ENCODE measurements around the gene HIVEP2. TPM values are rescaled to one million over a fixed set of nuclear protein-coding genes. Genes with fewer than 3 reads are reported as not detected.

Gene HIVEP2
- polyA plus RNA-seq, 3 donors, result 0.16 to 1.4 (median 0.64) TPM

GRCh38 chr6:142764311-142764710 is 180.7 kb downstream of the HIVEP2 start:
- Histone ChIP-seq H3K9me3 (replicated peaks in 1 of 2; ENCODE audit: control insufficient read depth in 1 of 2, insufficient read depth in 1 of 2, low read length in 2 of 2) (no peaks in the 10 kb centered on the region), H3K9ac (ENCODE audit: insufficient read depth, low read length, poor library complexity, severe bottlenecking) (no peak overlapping the region), H3K4me1 (ENCODE audit: control insufficient read depth in 1 of 2, insufficient read depth in 2 of 2, low read length in 2 of 2) (no peaks in the 10 kb centered on the region), H3K4me2 (replicated peaks; ENCODE audit: extremely low read depth, low read length, poor library complexity, severe bottlenecking) (no peak overlapping the region), H3K36me3 (replicated peaks in 1 of 2; ENCODE audit: control insufficient read depth in 1 of 2, insufficient read depth in 2 of 2, low read length in 2 of 2) (peaks cover 7 to 17% of the 10 kb centered on the region in 2 donors), H3K27ac (ENCODE audit: low read depth in 1 of 2, low read length in 2 of 2) (no peak overlapping the region), H4K20me1 (ENCODE audit: insufficient read depth, low read length) (no peaks in the 10 kb centered on the region), H3K4me3 (replicated peaks in 1 of 3; ENCODE audit: low read depth in 2 of 3, low read length in 3 of 3) (no peak overlapping the region), H3K27me3 (ENCODE audit: control insufficient read depth in 2 of 2, insufficient read depth in 2 of 2, low read length in 2 of 2) (no peaks in the 10 kb centered on the region), H2AFZ (ENCODE audit: insufficient read depth, low read depth, low read length, poor library complexity, severe bottlenecking) (no peak overlapping the region), H3K79me2 (ENCODE audit: insufficient read depth, low read length) (no peaks in the 10 kb centered on the region)
- intact Hi-C loops (cut with micrococcal nuclease), result no loop called here
- TF ChIP-seq, protein P1, sequence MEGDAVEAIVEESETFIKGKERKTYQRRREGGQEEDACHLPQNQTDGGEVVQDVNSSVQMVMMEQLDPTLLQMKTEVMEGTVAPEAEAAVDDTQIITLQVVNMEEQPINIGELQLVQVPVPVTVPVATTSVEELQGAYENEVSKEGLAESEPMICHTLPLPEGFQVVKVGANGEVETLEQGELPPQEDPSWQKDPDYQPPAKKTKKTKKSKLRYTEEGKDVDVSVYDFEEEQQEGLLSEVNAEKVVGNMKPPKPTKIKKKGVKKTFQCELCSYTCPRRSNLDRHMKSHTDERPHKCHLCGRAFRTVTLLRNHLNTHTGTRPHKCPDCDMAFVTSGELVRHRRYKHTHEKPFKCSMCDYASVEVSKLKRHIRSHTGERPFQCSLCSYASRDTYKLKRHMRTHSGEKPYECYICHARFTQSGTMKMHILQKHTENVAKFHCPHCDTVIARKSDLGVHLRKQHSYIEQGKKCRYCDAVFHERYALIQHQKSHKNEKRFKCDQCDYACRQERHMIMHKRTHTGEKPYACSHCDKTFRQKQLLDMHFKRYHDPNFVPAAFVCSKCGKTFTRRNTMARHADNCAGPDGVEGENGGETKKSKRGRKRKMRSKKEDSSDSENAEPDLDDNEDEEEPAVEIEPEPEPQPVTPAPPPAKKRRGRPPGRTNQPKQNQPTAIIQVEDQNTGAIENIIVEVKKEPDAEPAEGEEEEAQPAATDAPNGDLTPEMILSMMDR (IDR thresholded peaks at IDR 0.05), result no peak
- no peak overlapping the region for H3K4me3 Mint-ChIP-seq
- no peaks in the 10 kb centered on the region for H3K27me3 Mint-ChIP-seq (ENCODE audit: low read depth in 3 of 3)
- no peak overlapping the region for H3K27ac Mint-ChIP-seq
- H3K4me1 Mint-ChIP-seq, result no peaks in the 10 kb centered on the region
- DNase-seq, result no peak
- H3K9me3 Mint-ChIP-seq, result peaks cover 0 to 2% (median 0%) of the 10 kb centered on the region in 7 donors
- H3K36me3 Mint-ChIP-seq, result peaks cover 15 to 29% of the 10 kb centered on the region in 2 donors
- WGBS (ENCODE audit: insufficient coverage), result no CpG with 5 or more reads among the region's 1 CpG

- H3K4me3 Mint-ChIP-seq, result no peak overlapping the region
- Histone ChIP-seq H3K4me1 (ENCODE audit: control insufficient read depth in 1 of 2, insufficient read depth in 2 of 2, low read length in 2 of 2) (no peaks in the 10 kb centered on the region), H3K27me3 (ENCODE audit: control insufficient read depth in 2 of 2, insufficient read depth in 2 of 2, low read length in 2 of 2) (no peaks in the 10 kb centered on the region), H4K20me1 (ENCODE audit: insufficient read depth, low read length) (no peaks in the 10 kb centered on the region), H3K79me2 (ENCODE audit: insufficient read depth, low read length) (no peaks in the 10 kb centered on the region), H2AFZ (ENCODE audit: insufficient read depth, low read depth, low read length, poor library complexity, severe bottlenecking) (no peak overlapping the region), H3K4me3 (replicated peaks in 1 of 3; ENCODE audit: low read depth in 2 of 3, low read length in 3 of 3) (no peak overlapping the region), H3K9ac (ENCODE audit: insufficient read depth, low read length, poor library complexity, severe bottlenecking) (no peak overlapping the region), H3K4me2 (replicated peaks; ENCODE audit: extremely low read depth, low read length, poor library complexity, severe bottlenecking) (no peak overlapping the region), H3K27ac (ENCODE audit: low read depth in 1 of 2, low read length in 2 of 2) (no peak overlapping the region), H3K9me3 (replicated peaks in 1 of 2; ENCODE audit: control insufficient read depth in 1 of 2, insufficient read depth in 1 of 2, low read length in 2 of 2) (no peaks in the 10 kb centered on the region), H3K36me3 (replicated peaks in 1 of 2; ENCODE audit: control insufficient read depth in 1 of 2, insufficient read depth in 2 of 2, low read length in 2 of 2) (peaks cover 7 to 24% of the 10 kb centered on the region in 2 donors)
- peaks cover 16 to 29% of the 10 kb centered on the region in 2 donors for H3K36me3 Mint-ChIP-seq
- no peaks in the 10 kb centered on the region for H3K4me1 Mint-ChIP-seq
- peaks cover 0 to 2% (median 0%) of the 10 kb centered on the region in 7 donors for H3K9me3 Mint-ChIP-seq
- no CpG with 5 or more reads among the region's 4 CpGs for WGBS (ENCODE audit: insufficient coverage)
- TF ChIP-seq, protein P1 (IDR thresholded peaks at IDR 0.05), result no peak
- H3K27ac Mint-ChIP-seq, result no peak overlapping the region
- no peaks in the 10 kb centered on the region for H3K27me3 Mint-ChIP-seq (ENCODE audit: low read depth in 3 of 3)
- no peak for DNase-seq
- intact Hi-C loops (cut with micrococcal nuclease), result no loop called here
These were observed 181.8 kb downstream of the HIVEP2 start for GRCh38 chr6:142763205-142763604.
